ENCODE results near the gene MYL11.

The MYL11 gene

DNA sequence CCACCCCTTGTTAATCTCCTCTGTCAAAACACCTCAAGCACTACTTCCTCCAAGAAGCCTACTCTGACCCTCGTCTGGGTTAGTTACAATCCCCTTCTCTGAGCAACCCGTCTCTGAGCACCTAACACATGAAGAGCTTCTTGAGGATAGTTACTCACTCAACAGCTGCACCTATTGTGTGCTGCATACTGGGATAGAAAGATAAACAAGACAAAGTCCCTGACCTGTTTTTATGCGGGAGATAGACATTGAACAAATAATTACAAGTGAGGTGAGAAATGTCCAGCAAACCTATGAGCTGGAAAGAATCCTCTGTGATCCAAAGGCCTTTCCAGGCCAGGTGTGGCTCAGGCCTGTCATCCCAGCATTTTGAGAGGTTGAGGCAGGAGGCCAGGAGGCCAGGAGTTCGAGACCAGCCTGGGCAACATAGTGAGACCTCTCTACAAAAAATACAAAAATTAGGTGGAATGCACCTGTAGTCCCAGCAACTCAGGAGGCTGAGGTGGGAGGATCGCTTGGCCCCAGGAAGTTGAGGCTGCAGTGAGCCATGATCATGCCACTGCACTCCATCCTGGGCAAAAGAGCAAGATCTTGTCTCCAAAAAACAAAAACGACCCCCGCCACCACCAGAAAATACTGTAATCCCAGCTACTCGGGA lies 27.3 kb downstream of the MYL11 start:
- Histone ChIP-seq H3K9me3 (ENCODE audit: severe bottlenecking) (no peaks in the 10 kb centered on the region), H3K27me3 (ENCODE audit: insufficient read depth, poor library complexity, severe bottlenecking) (no peaks in the 10 kb centered on the region), H3K4me1 (ENCODE audit: insufficient read depth, poor library complexity, severe bottlenecking) (no peaks in the 10 kb centered on the region), H3K36me3 (ENCODE audit: low read depth) (peaks cover 7% of the 10 kb centered on the region), H3K4me3 (ENCODE audit: severe bottlenecking) (no peak overlapping the region), H3K27ac (ENCODE audit: poor library complexity, severe bottlenecking) (no peak overlapping the region)
- DNase-seq (ENCODE audit: low spot score) (no peak), ATAC-seq (ENCODE audit: low read depth) (no peak)
- no peak for TF ChIP-seq CTCF (IDR thresholded peaks at IDR 0.05; ENCODE audit: poor library complexity, severe bottlenecking)

DNA sequence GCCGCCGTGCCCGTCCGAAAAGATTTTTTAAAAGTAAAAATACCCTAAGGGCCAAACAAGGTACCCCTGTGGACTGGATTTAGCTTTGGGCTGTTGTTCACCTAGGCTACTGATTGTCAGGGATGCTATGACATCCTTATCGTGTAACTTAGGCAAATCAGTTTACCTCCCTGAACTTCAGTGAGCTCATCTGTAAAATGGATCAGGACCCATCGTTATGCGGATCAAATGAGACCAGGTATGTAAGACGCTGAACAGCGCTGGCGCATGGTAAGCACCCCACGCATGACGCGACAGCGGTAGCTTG lies 32.1 kb downstream of the MYL11 start:
- no peaks in the 10 kb centered on the region for H3K27me3 ChIP-seq (ENCODE audit: insufficient read depth, poor library complexity, severe bottlenecking)
- H3K36me3 ChIP-seq (ENCODE audit: low read depth) = peaks cover 19% of the 10 kb centered on the region
- TF ChIP-seq CTCF (IDR thresholded peaks at IDR 0.05; ENCODE audit: poor library complexity, severe bottlenecking) = no peak
- DNase-seq (ENCODE audit: low spot score) (no peak), ATAC-seq (ENCODE audit: low read depth) (no peak)
- H3K4me3 ChIP-seq (ENCODE audit: severe bottlenecking) = peak overlapping the region; percentile 62
- no peaks in the 10 kb centered on the region for H3K9me3 ChIP-seq (ENCODE audit: severe bottlenecking)
- H3K4me1 ChIP-seq (ENCODE audit: insufficient read depth, poor library complexity, severe bottlenecking) = no peaks in the 10 kb centered on the region
- H3K27ac ChIP-seq (ENCODE audit: poor library complexity, severe bottlenecking) = peak overlapping the region; percentile 41

DNA sequence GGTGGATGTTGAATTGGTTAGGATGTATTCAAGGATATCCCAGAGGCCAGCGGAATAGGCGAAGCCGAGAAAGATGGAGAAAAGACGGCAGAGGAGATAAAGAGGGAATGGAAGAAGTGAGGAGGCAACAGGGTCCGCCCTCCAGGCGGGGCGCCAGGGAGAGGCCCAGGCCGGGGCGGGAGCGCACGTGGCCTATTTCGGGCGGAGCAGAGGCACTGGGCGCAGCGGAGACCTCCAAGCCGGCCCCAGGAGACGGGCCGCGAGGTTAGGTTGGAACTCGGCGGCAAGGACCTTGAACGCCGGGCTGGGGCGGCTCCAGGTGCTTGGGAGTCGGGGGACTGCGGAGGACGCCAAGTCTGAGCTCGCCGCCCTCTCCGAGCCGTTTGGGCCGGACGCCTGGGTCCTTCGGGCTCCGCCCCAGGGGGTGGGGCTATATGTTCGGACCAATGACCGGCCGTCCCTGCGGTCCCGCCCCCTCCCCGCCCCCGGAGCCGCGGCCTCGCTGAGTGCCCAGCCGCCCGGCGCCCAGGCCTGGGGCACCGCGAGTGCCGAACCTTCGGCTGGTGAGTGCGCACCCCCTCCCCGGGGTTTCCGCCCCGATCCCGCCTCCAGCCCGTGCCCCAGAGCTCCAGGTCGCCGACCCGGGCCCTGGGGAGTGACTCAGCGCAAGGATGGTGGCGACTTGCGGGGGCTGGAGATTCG lies 32.7 kb downstream of the MYL11 start, which contains the start of gene ZNF771:
Gene ZNF771 (plus strand): TSS at position 505 of the 702 bp plus-strand sequence. CDS start 448 bp downstream, outside the sequence.
- Histone ChIP-seq H3K4me3 (ENCODE audit: severe bottlenecking) (peak within 1 kb of the TSS; percentile 62), H3K4me1 (ENCODE audit: insufficient read depth, poor library complexity, severe bottlenecking) (no peaks in the 10 kb centered on the region), H3K36me3 (ENCODE audit: low read depth) (peaks cover 22% of the 10 kb centered on the region), H3K27me3 (ENCODE audit: insufficient read depth, poor library complexity, severe bottlenecking) (no peaks in the 10 kb centered on the region), H3K27ac (ENCODE audit: poor library complexity, severe bottlenecking) (peak within 1 kb of the TSS; percentile 41), H3K9me3 (ENCODE audit: severe bottlenecking) (no peaks in the 10 kb centered on the region)
- TF ChIP-seq CTCF (IDR thresholded peaks at IDR 0.05; ENCODE audit: poor library complexity, severe bottlenecking) = no peak
- DNase-seq (ENCODE audit: low spot score) (peak; percentile 86), ATAC-seq (ENCODE audit: low read depth) (peak; percentile 84)

DNA sequence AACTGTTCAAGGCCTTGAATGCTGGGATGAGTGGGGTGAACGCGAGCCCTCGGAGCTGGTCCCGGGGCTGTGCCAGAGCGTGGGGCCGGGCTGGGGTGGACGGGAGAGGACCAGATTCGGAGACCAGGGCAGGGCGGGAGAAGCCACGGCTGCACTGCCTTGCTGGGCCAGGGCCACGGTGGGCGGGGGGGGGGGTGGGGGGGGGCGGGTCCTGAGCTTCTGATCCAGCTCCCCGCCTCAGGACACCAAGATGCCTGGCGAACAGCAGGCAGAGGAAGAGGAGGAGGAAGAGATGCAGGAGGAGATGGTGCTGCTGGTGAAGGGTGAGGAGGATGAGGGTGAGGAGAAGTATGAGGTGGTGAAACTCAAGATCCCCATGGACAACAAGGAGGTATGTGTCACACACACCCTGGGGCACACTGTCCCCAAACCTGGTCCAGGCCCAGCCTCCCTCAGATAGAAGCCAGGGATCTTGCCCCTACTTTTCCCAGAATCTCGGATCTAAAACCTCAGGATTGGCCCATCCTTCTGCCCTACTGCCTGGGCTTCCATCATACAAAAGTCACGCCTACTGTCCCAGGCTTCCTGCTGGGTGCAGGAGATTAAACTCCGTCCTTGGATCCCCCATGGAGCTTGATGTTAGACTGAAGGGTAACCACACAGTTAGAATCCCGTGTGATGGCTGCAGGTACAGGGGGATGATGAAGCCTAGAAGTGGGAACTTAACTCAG lies 33.4 kb downstream of the MYL11 start:
- no peaks in the 10 kb centered on the region for H3K4me1 ChIP-seq (ENCODE audit: insufficient read depth, poor library complexity, severe bottlenecking)
- peak overlapping the region; percentile 41 for H3K27ac ChIP-seq (ENCODE audit: poor library complexity, severe bottlenecking)
- no peak for DNase-seq (ENCODE audit: low spot score)
- H3K27me3 ChIP-seq (ENCODE audit: insufficient read depth, poor library complexity, severe bottlenecking) = no peaks in the 10 kb centered on the region
- peak; percentile 9; the same call in 1 of the 3 replicates for ATAC-seq (ENCODE audit: low read depth)
- H3K9me3 ChIP-seq (ENCODE audit: severe bottlenecking) = no peaks in the 10 kb centered on the region
- no peak for TF ChIP-seq CTCF (IDR thresholded peaks at IDR 0.05; ENCODE audit: poor library complexity, severe bottlenecking)
- peak overlapping the region; percentile 62 for H3K4me3 ChIP-seq (ENCODE audit: severe bottlenecking)
- peaks cover 26% of the 10 kb centered on the region for H3K36me3 ChIP-seq (ENCODE audit: low read depth)

Data from RWPE2 (cell line).